Measurements from ENCODE around the gene HEXIM1. TPM values are rescaled to one million over a fixed set of nuclear protein-coding genes. Genes with fewer than 3 reads are reported as not detected.

Gene HEXIM1
- total RNA-seq, 1 experiment from 2014 or later, result 26.3 TPM

GRCh38 chr17:45127548-45128300 lies 20.6 kb upstream of the HEXIM1 start:
- DNase-seq (ENCODE audit: low spot score), result no peak
- in situ Hi-C loops (cut with HindIII; ENCODE audit: low sequenced_read_pairs), result no loop called here

GRCh38 chr17:45128331-45128730 lies 19.9 kb upstream of the HEXIM1 start:
- no peak for DNase-seq (ENCODE audit: low spot score)
- in situ Hi-C loops (cut with HindIII; ENCODE audit: low sequenced_read_pairs), result no loop called here

GRCh38 chr17:45128989-45129388 lies 19.3 kb upstream of the HEXIM1 start:
- in situ Hi-C loops (cut with HindIII; ENCODE audit: low sequenced_read_pairs), result no loop called here
- no peak for DNase-seq (ENCODE audit: low spot score)

- in situ Hi-C loops (cut with HindIII; ENCODE audit: low sequenced_read_pairs), result no loop called here
- DNase-seq (ENCODE audit: low spot score), result no peak
Observed at GRCh38 chr17:45129426-45129939, 18.8 kb upstream of the HEXIM1 start.

- no peak for DNase-seq (ENCODE audit: low spot score)
- in situ Hi-C loops (cut with HindIII; ENCODE audit: low sequenced_read_pairs), result no loop called here
Observed at GRCh38 chr17:45129940-45130680, 18.2 kb upstream of the HEXIM1 start.

- in situ Hi-C loops (cut with HindIII; ENCODE audit: low sequenced_read_pairs), result no loop called here
Observed at GRCh38 chr17:45130681-45131615, 17.3 kb upstream of the HEXIM1 start.

GRCh38 chr17:45131616-45132319 lies 16.5 kb upstream of the HEXIM1 start:
- in situ Hi-C loops (cut with HindIII; ENCODE audit: low sequenced_read_pairs), result no loop called here
- peak; percentile 27 for DNase-seq (ENCODE audit: low spot score)

More at GRCh38 chr17:45130681-45131615, 17.3 kb upstream of the HEXIM1 start:
- DNase-seq (ENCODE audit: low spot score), result no peak

GRCh38 chr17:45132320-45132571 lies 16.0 kb upstream of the HEXIM1 start, which contains the start of gene PLCD3:
PLCD3 (minus strand) TSS chr17:45132515; CDS start chr17:45132410, 105 bp downstream.
- no peak for DNase-seq (ENCODE audit: low spot score)
- in situ Hi-C loops (cut with HindIII; ENCODE audit: low sequenced_read_pairs), result no loop called here

- peak; percentile 84 for DNase-seq (ENCODE audit: low spot score)
- in situ Hi-C loops (cut with HindIII; ENCODE audit: low sequenced_read_pairs), result no loop called here
Observed at GRCh38 chr17:45132572-45133463, 15.5 kb upstream of the HEXIM1 start.

- peak; percentile 99 for DNase-seq (ENCODE audit: low spot score)
- in situ Hi-C loops (cut with HindIII; ENCODE audit: low sequenced_read_pairs), result no loop called here
Observed at GRCh38 chr17:45135192-45135977, 12.9 kb upstream of the HEXIM1 start, which contains the start of gene ACBD4. ACBD4 (plus strand) TSS chr17:45135687; CDS start chr17:45136145, 458 bp downstream.

GRCh38 chr17:45135978-45136791 lies 12.1 kb upstream of the HEXIM1 start:
- no peak for DNase-seq (ENCODE audit: low spot score)
- in situ Hi-C loops (cut with HindIII; ENCODE audit: low sequenced_read_pairs), result no loop called here

- no peak for DNase-seq (ENCODE audit: low spot score)
- in situ Hi-C loops (cut with HindIII; ENCODE audit: low sequenced_read_pairs), result no loop called here
Observed at GRCh38 chr17:45136846-45137560, 11.3 kb upstream of the HEXIM1 start.

GRCh38 chr17:45137561-45138305 lies 10.5 kb upstream of the HEXIM1 start:
- in situ Hi-C loops (cut with HindIII; ENCODE audit: low sequenced_read_pairs), result no loop called here
- DNase-seq (ENCODE audit: low spot score), result no peak

GRCh38 chr17:45138911-45139532 lies 9.3 kb upstream of the HEXIM1 start:
- no peak for DNase-seq (ENCODE audit: low spot score)
- in situ Hi-C loops (cut with HindIII; ENCODE audit: low sequenced_read_pairs), result no loop called here

- DNase-seq (ENCODE audit: low spot score), result no peak
- in situ Hi-C loops (cut with HindIII; ENCODE audit: low sequenced_read_pairs), result no loop called here
Observed at GRCh38 chr17:45139533-45139920, 8.7 kb upstream of the HEXIM1 start.

Data from G401 (cell line).